Daoy (cell line): ENCODE measurements around the gene SNAPC3. TPM values are rescaled to one million over a fixed set of nuclear protein-coding genes. Genes with fewer than 3 reads are reported as not detected.

ENCODE experiments used
- DNase-seq: peaks from one replicate; pipeline ENCODE4 v3.0.0-alpha.2; 2015; ENCODE audit warnings: low read depth
- total RNA-seq: library from RNA; depleted of rRNA; stranded (reverse); fragments of >200 nt; shearing (Covaris generic); gene quantifications from 2 replicates; pipeline ENCODE4 v1.2.3, GENCODE V29; 2014; rRNA removed

The SNAPC3 gene
- total RNA-seq, 1 experiment from 2014 or later = 12.9 TPM

DNA sequence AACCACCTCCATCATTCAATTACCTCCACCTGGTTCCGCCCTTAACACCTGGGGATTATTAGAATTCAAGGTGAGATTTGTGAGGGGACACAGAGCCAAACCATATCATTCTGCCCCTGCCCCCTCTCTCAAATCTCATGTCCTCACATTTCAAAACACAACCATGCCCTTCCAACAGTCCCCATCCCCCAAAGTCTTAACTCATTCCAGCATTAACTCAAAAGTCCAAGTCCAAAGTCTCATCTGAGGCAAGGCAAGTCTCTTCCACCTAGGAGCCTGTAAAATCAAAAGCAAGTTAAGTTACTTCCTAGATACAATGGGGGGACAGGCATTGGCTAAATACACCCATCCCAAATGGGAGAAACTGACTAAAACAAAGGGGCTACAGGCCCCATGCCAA, 69.3 kb downstream of the SNAPC3 start:
- no peak for DNase-seq

GRCh38 chr9:15492485-15493150, 69.9 kb downstream of the SNAPC3 start:
- DNase-seq = no peak

DNA sequence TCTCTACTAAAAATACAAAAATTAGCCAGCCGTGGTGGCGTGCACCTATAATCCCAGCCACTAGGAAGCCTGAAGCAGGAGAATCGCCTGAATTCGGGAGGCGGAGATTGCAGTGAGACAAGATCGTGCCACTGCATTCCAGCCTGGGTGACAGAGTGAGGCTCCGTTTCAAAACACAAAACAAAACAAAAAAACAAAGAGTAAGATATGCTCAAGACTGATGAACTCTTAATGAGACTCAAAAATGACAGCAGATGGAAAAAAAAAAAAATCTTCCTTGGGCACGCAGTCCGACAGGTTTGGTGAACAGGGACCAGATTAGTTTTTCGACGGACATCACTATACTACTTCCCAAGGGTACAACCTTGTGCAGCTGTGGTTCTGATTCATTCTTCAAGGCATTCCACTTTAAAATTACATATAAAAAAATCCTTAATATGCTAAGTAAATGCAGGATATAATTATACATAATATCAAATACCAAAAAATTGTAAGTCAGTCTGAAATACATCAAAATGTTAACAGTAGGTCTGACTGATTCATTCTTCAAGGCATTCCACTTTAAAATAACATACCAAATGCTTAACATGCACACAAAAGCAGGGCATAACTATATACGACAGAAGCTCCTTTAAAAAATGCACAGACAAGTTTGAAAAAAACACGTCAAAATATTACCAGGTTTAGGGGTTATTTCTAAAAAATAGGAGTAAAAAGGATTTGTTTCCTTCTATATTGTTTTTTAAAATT, 75.7 kb downstream of the SNAPC3 start:
- no peak for DNase-seq

- no peak for DNase-seq
These were observed 76.5 kb downstream of the SNAPC3 start for GRCh38 chr9:15499139-15499538.

- no peak for DNase-seq
These were observed 78.5 kb downstream of the SNAPC3 start for GRCh38 chr9:15501179-15501578.

DNA sequence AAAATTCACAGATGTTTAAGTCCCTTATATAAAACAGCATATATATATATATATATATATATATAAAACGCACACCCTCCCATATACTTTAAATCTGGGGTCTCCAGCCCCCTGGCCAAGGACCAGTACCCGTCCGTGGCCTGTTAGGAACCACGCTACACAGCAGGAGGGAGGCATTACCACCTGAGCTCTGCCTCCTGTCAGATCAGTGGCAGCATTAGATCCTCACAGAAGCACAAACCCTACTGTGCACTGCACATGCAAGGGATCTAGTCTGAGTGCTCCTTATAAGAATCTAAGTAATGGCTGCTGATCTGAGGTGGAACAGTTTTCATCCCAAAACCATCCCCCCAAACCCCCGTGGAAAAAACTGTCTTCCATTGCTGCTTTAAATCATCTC, 79.1 kb downstream of the SNAPC3 start:
- no peak for DNase-seq

DNA sequence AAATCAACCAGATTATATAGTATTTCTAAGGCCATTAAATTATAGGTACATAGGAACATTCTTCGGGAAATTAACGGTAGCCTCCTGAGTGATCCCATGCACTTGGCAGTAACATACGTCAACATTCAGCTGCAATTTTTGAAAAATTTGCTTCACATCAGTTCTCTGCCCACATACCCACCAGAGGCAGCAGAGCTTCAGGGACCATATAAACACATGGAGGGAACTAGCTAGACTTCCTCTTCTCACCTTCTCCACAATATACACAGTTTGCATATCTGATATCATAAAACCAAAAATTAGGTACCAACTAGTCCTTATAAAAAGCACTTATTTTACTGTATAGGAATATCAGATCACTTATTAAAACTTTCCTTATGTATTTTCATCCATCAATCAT, 83.2 kb downstream of the SNAPC3 start:
- DNase-seq = no peak

- DNase-seq = peak; percentile 14
These were observed 87.5 kb downstream of the SNAPC3 start for GRCh38 chr9:15509931-15510788.

- peak; percentile 61 for DNase-seq
These were observed 88.3 kb downstream of the SNAPC3 start, which contains the start of gene PSIP1 for GRCh38 chr9:15510789-15511575. PSIP1 (minus strand) TSS chr9:15510970; CDS start chr9:15510188, 782 bp downstream.

Other genes starting within 250 kb of the SNAPC3 start
- 0.51 and 2.4 TPM in 2 replicates for gene TTC39B, start 115.7 kb upstream of the SNAPC3 start, total RNA-seq
- 31.5 and 32.9 TPM in 2 replicates for gene PSIP1, start 88.1 kb downstream of the SNAPC3 start, total RNA-seq
- gene CCDC171, start 130.2 kb downstream of the SNAPC3 start, total RNA-seq = 0.57 TPM in 2 replicates